Stimulated activated CD4-positive, alpha-beta T cell treated with anti-CD3 and anti-CD28 coated beads, Interleukin-2, amount 100 ng/mL, for 24 hours (primary cell): Measurements from ENCODE around the gene HBM.
"Not testable (repeated sequence)": the region's sequence is repeated elsewhere in the genome, so short reads cannot be mapped to it uniquely, and the experiment has no call there.

Experiments
- DNase-seq, 2 donors: peaks; one replicate each; pipeline ENCODE4 v3.0.0-alpha.2; 2020

The HBM gene

DNA sequence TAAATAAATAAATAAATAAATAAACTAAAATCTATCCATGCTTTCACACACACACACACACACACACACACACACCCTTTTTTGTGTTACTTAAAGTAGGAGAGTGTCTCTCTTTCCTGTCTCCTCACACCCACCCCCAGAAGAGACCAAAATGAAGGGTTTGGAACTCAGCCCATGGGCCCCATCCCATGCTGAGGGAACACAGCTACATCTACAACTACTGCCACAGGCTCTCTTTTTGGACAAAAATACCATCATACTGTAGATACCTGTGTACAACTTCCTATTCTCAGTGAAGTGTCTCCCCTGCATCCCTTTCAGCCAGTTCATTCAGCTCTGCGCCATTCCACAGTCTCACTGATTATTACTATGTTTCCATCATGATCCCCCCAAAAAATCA is 5.0 kb downstream of the HBM start:
- DNase-seq: no peak

DNA sequence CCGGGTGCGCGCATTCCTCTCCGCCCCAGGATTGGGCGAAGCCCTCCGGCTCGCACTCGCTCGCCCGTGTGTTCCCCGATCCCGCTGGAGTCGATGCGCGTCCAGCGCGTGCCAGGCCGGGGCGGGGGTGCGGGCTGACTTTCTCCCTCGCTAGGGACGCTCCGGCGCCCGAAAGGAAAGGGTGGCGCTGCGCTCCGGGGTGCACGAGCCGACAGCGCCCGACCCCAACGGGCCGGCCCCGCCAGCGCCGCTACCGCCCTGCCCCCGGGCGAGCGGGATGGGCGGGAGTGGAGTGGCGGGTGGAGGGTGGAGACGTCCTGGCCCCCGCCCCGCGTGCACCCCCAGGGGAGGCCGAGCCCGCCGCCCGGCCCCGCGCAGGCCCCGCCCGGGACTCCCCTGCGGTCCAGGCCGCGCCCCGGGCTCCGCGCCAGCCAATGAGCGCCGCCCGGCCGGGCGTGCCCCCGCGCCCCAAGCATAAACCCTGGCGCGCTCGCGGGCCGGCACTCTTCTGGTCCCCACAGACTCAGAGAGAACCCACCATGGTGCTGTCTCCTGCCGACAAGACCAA is 6.7 kb downstream of the HBM start, which contains the start of gene HBA2:
Gene HBA2 (plus strand): TSS at position 503 of the 568 bp plus-strand sequence. CDS start 37 bp downstream, at position 540.
- not testable (repeated sequence) for DNase-seq

DNA sequence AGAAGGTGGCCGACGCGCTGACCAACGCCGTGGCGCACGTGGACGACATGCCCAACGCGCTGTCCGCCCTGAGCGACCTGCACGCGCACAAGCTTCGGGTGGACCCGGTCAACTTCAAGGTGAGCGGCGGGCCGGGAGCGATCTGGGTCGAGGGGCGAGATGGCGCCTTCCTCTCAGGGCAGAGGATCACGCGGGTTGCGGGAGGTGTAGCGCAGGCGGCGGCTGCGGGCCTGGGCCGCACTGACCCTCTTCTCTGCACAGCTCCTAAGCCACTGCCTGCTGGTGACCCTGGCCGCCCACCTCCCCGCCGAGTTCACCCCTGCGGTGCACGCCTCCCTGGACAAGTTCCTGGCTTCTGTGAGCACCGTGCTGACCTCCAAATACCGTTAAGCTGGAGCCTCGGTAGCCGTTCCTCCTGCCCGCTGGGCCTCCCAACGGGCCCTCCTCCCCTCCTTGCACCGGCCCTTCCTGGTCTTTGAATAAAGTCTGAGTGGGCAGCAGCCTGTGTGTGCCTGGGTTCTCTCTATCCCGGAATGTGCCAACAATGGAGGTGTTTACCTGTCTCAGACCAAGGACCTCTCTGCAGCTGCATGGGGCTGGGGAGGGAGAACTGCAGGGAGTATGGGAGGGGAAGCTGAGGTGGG is 7.6 kb downstream of the HBM start:
- not testable (repeated sequence) for DNase-seq

DNA sequence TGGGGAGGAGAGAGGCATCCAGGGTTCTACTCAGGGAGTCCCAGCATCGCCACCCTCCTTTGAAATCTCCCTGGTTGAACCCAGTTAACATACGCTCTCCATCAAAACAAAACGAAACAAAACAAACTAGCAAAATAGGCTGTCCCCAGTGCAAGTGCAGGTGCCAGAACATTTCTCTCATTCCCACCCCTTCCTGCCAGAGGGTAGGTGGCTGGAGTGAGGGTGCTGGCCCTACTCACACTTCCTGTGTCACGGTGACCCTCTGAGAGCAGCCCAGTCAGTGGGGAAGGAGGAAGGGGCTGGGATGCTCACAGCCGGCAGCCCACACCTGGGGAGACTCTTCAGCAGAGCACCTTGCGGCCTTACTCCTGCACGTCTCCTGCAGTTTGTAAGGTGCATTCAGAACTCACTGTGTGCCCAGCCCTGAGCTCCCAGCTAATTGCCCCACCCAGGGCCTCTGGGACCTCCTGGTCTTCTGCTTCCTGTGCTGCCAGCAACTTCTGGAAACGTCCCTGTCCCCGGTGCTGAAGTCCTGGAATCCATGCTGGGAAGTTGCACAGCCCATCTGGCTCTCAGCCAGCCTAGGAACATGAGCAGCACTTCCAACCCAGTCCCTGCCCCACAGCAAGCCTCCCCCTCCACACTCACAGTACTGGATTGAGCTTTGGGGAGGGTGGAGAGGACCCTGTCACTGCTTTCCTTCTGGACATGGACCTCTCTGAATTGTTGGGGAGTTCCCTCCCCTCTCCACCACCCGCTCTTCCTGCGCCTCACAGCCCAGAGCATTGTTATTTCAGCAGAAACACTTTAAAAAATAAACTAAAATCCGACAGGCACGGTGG is 8.4 kb downstream of the HBM start:
- not testable (repeated sequence) for DNase-seq

DNA sequence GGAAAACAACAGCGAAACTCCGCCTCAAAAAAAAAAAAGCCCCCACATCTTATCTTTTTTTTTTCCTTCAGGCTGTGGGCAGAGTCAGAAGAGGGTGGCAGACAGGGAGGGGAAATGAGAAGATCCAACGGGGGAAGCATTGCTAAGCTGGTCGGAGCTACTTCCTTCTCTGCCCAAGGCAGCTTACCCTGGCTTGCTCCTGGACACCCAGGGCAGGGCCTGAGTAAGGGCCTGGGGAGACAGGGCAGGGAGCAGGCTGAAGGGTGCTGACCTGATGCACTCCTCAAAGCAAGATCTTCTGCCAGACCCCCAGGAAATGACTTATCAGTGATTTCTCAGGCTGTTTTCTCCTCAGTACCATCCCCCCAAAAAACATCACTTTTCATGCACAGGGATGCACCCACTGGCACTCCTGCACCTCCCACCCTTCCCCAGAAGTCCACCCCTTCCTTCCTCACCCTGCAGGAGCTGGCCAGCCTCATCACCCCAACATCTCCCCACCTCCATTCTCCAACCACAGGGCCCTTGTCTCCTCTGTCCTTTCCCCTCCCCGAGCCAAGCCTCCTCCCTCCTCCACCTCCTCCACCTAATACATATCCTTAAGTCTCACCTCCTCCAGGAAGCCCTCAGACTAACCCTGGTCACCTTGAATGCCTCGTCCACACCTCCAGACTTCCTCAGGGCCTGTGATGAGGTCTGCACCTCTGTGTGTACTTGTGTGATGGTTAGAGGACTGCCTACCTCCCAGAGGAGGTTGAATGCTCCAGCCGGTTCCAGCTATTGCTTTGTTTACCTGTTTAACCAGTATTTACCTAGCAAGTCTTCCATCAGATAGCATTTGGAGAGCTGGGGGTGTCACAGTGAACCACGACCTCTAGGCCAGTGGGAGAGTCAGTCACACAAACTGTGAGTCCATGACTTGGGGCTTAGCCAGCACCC is 9.5 kb downstream of the HBM start:
- no peak for DNase-seq

DNA sequence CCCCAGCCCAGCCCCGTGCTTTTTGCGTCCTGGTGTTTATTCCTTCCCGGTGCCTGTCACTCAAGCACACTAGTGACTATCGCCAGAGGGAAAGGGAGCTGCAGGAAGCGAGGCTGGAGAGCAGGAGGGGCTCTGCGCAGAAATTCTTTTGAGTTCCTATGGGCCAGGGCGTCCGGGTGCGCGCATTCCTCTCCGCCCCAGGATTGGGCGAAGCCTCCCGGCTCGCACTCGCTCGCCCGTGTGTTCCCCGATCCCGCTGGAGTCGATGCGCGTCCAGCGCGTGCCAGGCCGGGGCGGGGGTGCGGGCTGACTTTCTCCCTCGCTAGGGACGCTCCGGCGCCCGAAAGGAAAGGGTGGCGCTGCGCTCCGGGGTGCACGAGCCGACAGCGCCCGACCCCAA is 10.2 kb downstream of the HBM start:
- not testable (repeated sequence) for DNase-seq

DNA sequence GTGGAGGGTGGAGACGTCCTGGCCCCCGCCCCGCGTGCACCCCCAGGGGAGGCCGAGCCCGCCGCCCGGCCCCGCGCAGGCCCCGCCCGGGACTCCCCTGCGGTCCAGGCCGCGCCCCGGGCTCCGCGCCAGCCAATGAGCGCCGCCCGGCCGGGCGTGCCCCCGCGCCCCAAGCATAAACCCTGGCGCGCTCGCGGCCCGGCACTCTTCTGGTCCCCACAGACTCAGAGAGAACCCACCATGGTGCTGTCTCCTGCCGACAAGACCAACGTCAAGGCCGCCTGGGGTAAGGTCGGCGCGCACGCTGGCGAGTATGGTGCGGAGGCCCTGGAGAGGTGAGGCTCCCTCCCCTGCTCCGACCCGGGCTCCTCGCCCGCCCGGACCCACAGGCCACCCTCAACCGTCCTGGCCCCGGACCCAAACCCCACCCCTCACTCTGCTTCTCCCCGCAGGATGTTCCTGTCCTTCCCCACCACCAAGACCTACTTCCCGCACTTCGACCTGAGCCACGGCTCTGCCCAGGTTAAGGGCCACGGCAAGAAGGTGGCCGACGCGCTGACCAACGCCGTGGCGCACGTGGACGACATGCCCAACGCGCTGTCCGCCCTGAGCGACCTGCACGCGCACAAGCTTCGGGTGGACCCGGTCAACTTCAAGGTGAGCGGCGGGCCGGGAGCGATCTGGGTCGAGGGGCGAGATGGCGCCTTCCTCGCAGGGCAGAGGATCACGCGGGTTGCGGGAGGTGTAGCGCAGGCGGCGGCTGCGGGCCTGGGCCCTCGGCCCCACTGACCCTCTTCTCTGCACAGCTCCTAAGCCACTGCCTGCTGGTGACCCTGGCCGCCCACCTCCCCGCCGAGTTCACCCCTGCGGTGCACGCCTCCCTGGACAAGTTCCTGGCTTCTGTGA is 11.0 kb downstream of the HBM start, which contains the start of gene HBA1:
Gene HBA1 (plus strand): TSS at position 204 of the 906 bp plus-strand sequence. CDS start 37 bp downstream, at position 241.
- not testable (repeated sequence) for DNase-seq

DNA sequence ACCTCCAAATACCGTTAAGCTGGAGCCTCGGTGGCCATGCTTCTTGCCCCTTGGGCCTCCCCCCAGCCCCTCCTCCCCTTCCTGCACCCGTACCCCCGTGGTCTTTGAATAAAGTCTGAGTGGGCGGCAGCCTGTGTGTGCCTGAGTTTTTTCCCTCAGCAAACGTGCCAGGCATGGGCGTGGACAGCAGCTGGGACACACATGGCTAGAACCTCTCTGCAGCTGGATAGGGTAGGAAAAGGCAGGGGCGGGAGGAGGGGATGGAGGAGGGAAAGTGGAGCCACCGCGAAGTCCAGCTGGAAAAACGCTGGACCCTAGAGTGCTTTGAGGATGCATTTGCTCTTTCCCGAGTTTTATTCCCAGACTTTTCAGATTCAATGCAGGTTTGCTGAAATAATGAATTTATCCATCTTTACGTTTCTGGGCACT is 11.6 kb downstream of the HBM start:
- DNase-seq: no peak

DNA sequence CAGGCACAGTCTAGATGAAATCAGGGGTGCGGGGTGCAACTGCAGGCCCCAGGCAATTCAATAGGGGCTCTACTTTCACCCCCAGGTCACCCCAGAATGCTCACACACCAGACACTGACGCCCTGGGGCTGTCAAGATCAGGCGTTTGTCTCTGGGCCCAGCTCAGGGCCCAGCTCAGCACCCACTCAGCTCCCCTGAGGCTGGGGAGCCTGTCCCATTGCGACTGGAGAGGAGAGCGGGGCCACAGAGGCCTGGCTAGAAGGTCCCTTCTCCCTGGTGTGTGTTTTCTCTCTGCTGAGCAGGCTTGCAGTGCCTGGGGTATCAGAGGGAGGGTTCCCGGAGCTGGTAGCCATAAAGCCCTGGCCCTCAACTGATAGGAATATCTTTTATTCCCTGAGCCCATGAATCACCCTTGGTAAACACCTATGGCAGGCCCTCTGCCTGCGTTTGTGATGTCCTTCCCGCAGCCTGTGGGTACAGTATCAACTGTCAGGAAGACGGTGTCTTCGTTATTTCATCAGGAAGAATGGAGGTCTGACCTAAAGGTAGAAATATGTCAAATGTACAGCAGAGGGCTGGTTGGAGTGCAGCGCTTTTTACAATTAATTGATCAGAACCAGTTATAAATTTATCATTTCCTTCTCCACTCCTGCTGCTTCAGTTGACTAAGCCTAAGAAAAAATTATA is 12.3 kb downstream of the HBM start:
- DNase-seq: no peak

DNA sequence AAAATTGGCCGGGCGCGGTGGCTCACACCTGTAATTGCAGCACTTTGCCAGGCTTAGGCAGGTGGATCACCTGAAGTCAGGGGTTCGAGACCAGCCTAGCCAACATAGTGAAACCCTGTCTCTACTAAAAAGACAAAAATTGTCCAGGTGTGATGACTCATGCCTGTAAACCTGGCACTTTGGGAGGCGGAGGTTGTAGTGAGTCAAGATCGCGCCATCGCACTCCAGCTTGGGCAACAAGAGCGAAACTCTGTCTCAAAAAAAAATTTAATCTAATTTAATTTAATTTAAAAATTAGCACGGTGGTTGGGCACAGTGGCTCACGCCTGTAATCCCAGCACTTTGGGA is 12.9 kb downstream of the HBM start:
- DNase-seq: no peak

DNA sequence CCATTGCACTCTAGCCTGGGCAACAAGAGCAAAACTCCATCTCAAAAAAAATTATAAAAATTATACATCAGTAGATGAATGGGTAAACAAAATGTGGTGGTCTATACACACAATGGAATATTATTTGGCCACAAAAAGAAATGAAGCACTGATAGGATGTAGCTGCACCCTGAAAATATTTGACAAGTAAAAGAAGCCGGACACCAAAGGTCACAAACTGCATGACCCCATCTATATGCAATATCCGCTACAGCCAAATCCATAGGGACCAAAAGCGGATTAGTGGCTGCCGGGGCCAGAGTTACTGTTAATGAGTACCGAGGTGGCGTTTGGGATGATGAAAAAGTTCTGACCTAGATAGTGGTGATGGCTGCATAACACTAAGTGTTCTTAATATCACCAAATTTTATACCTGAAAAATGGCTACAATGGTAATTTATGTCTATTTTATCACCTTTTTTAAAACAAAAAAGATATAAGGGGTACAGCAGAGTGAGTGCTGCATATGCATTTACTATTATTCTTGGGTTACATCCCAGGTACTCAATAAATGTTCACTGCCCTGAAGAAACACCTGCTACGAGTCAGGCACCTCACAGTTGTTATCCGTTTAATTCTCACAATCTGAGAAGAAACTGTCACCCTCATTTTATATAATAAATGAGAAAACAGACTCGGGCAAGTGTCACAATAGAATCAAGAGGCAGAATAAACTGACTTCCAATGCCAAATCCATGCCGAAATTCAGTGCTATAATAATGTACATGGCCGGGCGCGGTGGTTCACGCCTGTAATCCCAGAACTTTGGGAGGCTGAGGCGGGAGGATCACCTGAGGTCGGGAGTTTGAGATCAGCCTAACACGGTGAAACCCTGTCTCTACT is 13.7 kb downstream of the HBM start:
- DNase-seq: no peak

DNA sequence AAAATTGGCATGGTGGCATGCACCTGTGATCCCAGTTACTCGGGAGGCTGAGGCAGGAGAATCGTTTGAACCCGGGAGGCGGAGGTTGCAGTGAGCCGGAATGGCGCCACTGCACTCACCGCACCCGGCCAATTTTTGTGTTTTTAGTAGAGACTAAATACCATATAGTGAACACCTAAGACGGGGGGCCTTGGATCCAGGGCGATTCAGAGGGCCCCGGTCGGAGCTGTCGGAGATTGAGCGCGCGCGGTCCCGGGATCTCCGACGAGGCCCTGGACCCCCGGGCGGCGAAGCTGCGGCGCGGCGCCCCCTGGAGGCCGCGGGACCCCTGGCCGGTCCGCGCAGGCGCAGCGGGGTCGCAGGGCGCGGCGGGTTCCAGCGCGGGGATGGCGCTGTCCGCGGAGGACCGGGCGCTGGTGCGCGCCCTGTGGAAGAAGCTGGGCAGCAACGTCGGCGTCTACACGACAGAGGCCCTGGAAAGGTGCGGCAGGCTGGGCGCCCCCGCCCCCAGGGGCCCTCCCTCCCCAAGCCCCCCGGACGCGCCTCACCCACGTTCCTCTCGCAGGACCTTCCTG is 14.4 kb downstream of the HBM start, which contains the start of gene HBQ1:
Gene HBQ1 (plus strand): TSS at position 359 of the 575 bp plus-strand sequence. CDS start 28 bp downstream, at position 387.
- peak; percentile 54 to 61 for DNase-seq

DNA sequence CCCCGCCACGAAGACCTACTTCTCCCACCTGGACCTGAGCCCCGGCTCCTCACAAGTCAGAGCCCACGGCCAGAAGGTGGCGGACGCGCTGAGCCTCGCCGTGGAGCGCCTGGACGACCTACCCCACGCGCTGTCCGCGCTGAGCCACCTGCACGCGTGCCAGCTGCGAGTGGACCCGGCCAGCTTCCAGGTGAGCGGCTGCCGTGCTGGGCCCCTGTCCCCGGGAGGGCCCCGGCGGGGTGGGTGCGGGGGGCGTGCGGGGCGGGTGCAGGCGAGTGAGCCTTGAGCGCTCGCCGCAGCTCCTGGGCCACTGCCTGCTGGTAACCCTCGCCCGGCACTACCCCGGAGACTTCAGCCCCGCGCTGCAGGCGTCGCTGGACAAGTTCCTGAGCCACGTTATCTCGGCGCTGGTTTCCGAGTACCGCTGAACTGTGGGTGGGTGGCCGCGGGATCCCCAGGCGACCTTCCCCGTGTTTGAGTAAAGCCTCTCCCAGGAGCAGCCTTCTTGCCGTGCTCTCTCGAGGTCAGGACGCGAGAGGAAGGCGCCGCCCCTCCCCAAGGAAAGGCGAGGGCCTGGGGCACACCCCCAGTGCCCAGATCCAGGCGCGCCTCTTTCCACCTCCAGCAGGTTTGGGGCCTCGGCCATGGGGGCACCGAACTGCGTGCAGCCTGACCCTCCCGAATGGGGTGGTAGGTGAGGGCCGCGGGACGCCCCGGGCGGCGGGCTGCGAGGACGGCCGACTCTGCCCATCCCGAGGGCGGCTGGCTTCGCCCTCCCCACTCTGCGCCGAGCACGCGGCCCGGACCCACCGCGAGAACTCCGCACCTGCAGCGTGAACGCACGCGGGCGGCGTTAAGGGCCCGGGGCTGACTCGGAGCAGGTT is 15.1 kb downstream of the HBM start:
- DNase-seq: peak; percentile 36 to 90

DNA sequence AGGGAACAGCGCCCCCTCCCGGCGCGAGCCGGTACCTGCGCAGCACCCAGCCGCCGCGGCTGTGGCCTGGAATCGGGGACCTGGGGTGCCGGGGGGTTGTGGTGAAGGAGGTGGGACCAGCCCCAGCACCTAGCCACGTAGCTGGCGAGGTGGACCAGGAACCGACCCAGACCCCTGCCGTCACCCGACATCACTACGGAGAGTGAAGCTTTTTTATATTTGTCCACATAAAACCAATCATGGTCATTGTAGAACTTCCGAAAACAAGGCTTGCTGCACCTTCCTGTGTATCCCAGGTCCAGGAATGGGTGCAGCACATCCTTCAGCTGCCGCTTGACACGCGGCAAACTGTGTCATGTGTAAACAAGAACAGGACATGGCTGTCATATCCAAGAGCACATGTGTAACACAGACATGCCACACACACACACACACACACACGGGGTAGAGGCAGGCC is 15.8 kb downstream of the HBM start:
- DNase-seq: peak in 1 of 2 donors; percentile 86

DNA sequence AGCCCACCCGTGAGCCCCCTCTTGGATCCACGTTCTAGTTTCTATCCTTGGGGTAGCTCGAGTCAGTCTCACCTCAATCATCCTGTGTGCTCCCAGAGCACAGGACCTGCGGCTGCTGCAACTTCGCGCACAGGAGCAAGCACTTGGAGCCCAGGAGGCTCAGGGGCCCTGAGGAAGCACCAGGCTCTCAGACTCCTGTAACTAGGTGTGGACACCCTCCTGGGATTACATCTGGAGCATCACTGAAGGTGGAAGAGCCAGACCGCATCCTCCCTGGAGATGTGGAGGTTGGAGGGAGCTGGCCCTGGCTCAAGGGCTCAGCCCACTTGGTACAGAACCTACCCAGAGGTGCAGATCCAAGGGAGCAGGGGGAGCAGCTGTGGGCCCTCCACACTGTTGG is 17.2 kb downstream of the HBM start:
- DNase-seq: no peak

DNA sequence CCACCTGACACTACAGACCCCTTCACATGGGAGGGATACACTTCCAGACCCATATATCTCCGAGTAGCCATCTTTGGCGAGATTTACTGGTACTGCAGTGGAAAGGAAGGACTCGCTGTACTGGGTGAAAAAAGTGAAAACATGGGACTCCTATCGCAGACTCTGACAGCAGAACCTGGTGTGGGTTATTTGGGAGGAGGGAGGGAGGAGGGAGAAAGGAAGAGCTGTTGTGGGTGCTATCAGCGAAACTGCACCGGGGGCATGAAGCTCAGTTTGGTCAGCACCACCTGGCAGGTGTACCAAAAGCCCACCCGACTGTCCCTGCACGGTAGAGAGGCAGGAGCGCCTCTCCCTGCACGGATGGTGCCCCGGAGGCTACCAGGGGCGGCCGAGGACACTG is 19.4 kb downstream of the HBM start:
- DNase-seq: no peak

DNA sequence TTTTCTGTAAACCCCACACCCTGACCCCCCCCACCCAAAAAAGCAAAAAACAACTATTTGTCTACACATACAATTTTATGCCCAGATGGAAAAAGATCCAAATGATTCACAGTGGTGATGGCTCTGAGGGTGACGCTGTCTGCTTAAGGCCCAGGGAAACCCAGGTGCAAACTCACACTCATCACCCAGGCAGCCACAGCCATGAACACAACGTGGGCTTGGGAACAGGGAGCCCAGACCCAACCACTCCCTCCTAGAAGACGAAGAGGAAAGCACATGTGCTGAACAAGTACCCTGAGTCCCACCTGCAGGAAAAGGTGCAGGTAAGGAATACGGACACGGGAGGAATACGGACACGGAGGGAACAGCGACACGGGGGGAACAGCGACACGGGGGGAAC is 19.9 kb downstream of the HBM start:
- DNase-seq: no peak

DNA sequence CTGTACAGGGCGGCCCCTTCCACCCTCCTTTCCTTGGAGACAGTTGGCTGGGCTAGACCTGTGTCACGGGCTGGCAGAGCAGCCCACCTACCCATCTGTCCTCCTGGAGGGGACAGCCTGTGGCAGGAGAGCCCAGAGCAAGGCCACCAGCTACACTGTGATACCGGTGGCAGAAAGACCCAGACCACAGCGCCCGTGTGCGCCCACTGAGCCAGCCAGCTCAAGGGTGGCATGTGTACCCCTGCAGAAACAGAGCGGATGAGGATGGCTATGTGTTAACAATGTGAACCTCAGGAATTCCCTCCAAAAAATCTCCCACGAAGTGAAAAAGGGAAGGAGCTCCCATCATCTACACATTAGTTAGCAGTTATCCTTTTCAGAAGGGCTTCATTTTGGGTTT is 21.6 kb downstream of the HBM start:
- no peak for DNase-seq
